Esophagus squamous epithelium (tissue), 5 donors: Measurements from ENCODE around the gene CPTP. TPM values are rescaled to one million over a fixed set of nuclear protein-coding genes. Genes with fewer than 3 reads are reported as not detected.
A peak's percentile ranks its signal among the peaks of the same experiment; 100 is the strongest.
"Not testable (repeated sequence)": the region's sequence is repeated elsewhere in the genome, so short reads cannot be mapped to it uniquely, and the experiment has no call there.

ENCODE experiments used
- DNase-seq: peaks from one replicate; lab custom pipeline; 2025; lab: John Stamatoyannopoulos, UW
- H3K27ac ChIP-seq, 4 donors: fragments of 200-600 bp; sonication (generic); one replicate each; pipeline ENCODE4 v1.5.1; 2016 to 2019; ENCODE audit warnings: mild to moderate bottlenecking in 1 of 4
- H3K27me3 ChIP-seq, 4 donors: fragments of 200-600 bp; sonication (generic); 1 replicate in 3 of 4; 2 replicates in 1 of 4; pipeline versions ENCODE4 v1.5.1 to v1.6.0; 2017 to 2021; ENCODE audit warnings: antibody characterized with exemption in 1 of 4
- H3K36me3 ChIP-seq, 3 donors: fragments of 200-600 bp; sonication (generic); one replicate each; pipeline ENCODE4 v1.5.1; 2016 to 2019
- H3K4me1 ChIP-seq, 3 donors: fragments of 200-600 bp; sonication (generic); one replicate each; pipeline ENCODE4 v1.5.1; 2017 to 2019
- H3K4me3 ChIP-seq, 4 donors: fragments of 200-600 bp; sonication (generic); 1 replicate in 3 of 4; 2 replicates in 1 of 4; pipeline ENCODE4 v1.5.1; 2016 to 2019; ENCODE audit warnings: mild to moderate bottlenecking in 2 of 4, moderate library complexity in 1 of 4
- H3K9me3 ChIP-seq, 3 donors: fragments of 200-600 bp; sonication (generic); one replicate each; pipeline ENCODE4 v1.5.1; 2016 to 2019
- CTCF ChIP-seq, 6 experiments: fragments of 450-650 bp in 4 of 6; fragments of 200-600 bp in 2 of 6; sonication (generic) in 2 of 6; IDR thresholded peaks; one replicate each; pipeline ENCODE4 v1.5.1; 2016 to 2019; ENCODE audit warnings: antibody characterized with exemption in 6 of 6, mild to moderate bottlenecking in 4 of 6, moderate library complexity in 4 of 6
- POLR2A ChIP-seq, 4 donors: fragments of 450-650 bp; IDR thresholded peaks; one replicate each; pipeline ENCODE4 v1.6.1; 2017; ENCODE audit warnings: antibody characterized with exemption in 4 of 4, mild to moderate bottlenecking in 4 of 4, moderate library complexity in 3 of 4
- WGBS, 2 donors: methylation state at CpG; one replicate each; pipeline ENCODE4 v1.1.5; 2018; 5-methylcytosine and 5-hydroxymethylcytosine counted together
- intact Hi-C: fragments of 100-400 bp; cut with DNase I; formaldehyde crosslinking; loops from one replicate; pipeline ENCODE4 v1.15.0; 2022
- total RNA-seq, 4 donors: library from RNA; depleted of rRNA; stranded (reverse); fragments of >200 nt; gene quantifications; one replicate each; pipeline ENCODE4 v1.1.0, GENCODE V29; 2016
- donor health status: DM: yes; HTN: yes; CAD: no.

CPTP gene
- total RNA-seq, 4 donors from 2014 or later: 27.7 to 75.2 (median 33.4) TPM

- WGBS, 2 donors: no CpG with 5 or more reads among the region's 15 CpGs
- Histone ChIP-seq H3K27me3 (no peaks in the 10 kb centered on the region), H3K36me3 (peaks cover 38 to 79% (median 39%) of the 10 kb centered on the region in 3 donors), H3K27ac (no peak overlapping the region), H3K9me3 (no peaks in the 10 kb centered on the region), H3K4me3 (no peak overlapping the region), H3K4me1 (peaks cover 35 to 64% (median 35%) of the 10 kb centered on the region in 3 donors)
- intact Hi-C loops: no loop called here
- no peak for DNase-seq
- TF ChIP-seq CTCF (IDR thresholded peaks at IDR 0.05): no peak
- no peak for TF ChIP-seq POLR2A (IDR thresholded peaks at IDR 0.05)
Observed at GRCh38 chr1:1314237-1314586, 10.4 kb upstream of the CPTP start.

- Histone ChIP-seq H3K4me3 (no peak overlapping the region), H3K27me3 (no peaks in the 10 kb centered on the region), H3K36me3 (peaks cover 39 to 85% (median 40%) of the 10 kb centered on the region in 3 donors), H3K9me3 (no peaks in the 10 kb centered on the region), H3K27ac (peak overlapping the region in 1 of 4 donors; percentile 17), H3K4me1 (peaks cover 29 to 64% (median 29%) of the 10 kb centered on the region in 3 donors)
- WGBS, 2 donors: 88 to 95% methylated on average over 11 to 22 of the region's 23 CpGs
- intact Hi-C loops: no loop called here
- TF ChIP-seq POLR2A (IDR thresholded peaks at IDR 0.05) (no peak), CTCF (IDR thresholded peaks at IDR 0.05) (no peak)
- DNase-seq: no peak
Observed at GRCh38 chr1:1314678-1315335, 9.8 kb upstream of the CPTP start.

GRCh38 chr1:1315435-1315954 is 9.1 kb upstream of the CPTP start:
- DNase-seq: no peak
- WGBS, 2 donors: 81 to 84% methylated on average over 3 to 8 of the region's 26 CpGs
- no peaks in the 10 kb centered on the region for H3K27me3 ChIP-seq
- TF ChIP-seq CTCF (IDR thresholded peaks at IDR 0.05) (no peak), POLR2A (IDR thresholded peaks at IDR 0.05) (no peak)
- peaks cover 39 to 87% (median 40%) of the 10 kb centered on the region in 3 donors for H3K36me3 ChIP-seq
- H3K27ac ChIP-seq: peak overlapping the region in 1 of 4 donors; percentile 17
- no peaks in the 10 kb centered on the region for H3K9me3 ChIP-seq
- H3K4me3 ChIP-seq: no peak overlapping the region
- intact Hi-C loops: no loop called here
- H3K4me1 ChIP-seq: peaks cover 22 to 62% (median 22%) of the 10 kb centered on the region in 3 donors

- 81 to 87% methylated on average over 8 of the region's 8 CpGs for WGBS, 2 donors
- Histone ChIP-seq H3K36me3 (peaks cover 35 to 87% (median 40%) of the 10 kb centered on the region in 3 donors), H3K4me1 (peaks cover 15 to 62% (median 24%) of the 10 kb centered on the region in 3 donors), H3K27ac (peak overlapping the region in 1 of 4 donors; percentile 87)
- DNase-seq, H3K27me3 ChIP-seq, intact Hi-C loops, H3K4me3 ChIP-seq, H3K9me3 ChIP-seq: not testable (repeated sequence)
Observed at GRCh38 chr1:1316199-1316598, 8.4 kb upstream of the CPTP start.

- 70 to 84% methylated on average over 6 of the region's 6 CpGs for WGBS, 2 donors
- no peak for DNase-seq
- Histone ChIP-seq H3K9me3 (no peaks in the 10 kb centered on the region), H3K4me3 (no peak overlapping the region), H3K27me3 (no peaks in the 10 kb centered on the region), H3K36me3 (peaks cover 28 to 85% (median 39%) of the 10 kb centered on the region in 3 donors), H3K27ac (peak overlapping the region; percentile 50 to 87 (median 82)), H3K4me1 (peaks cover 15 to 66% (median 34%) of the 10 kb centered on the region in 3 donors)
- no peak for TF ChIP-seq POLR2A (IDR thresholded peaks at IDR 0.05)
- no peak for TF ChIP-seq CTCF (IDR thresholded peaks at IDR 0.05)
- intact Hi-C loops: no loop called here
Observed at GRCh38 chr1:1317420-1317819, 7.2 kb upstream of the CPTP start.
